Endothelial cell of umbilical vein (primary cell): ENCODE measurements around the gene MAPK11. TPM values are rescaled to one million over a fixed set of nuclear protein-coding genes. Genes with fewer than 3 reads are reported as not detected.

Experiments used
- BruUV-seq: library from RNA; stranded (reverse); fragments of 400-500 nt; replicated peaks from 2 replicates; lab custom pipeline; 2021; lab: Mats Ljungman, UMichigan
- CTCF ChIA-PET: fragments of 300-600, 350-600 bp; sonication (Branson Sonifier 250); formaldehyde crosslinking; loops from one replicate; lab custom pipeline; 2021; ENCODE audit warnings: antibody characterized with exemption, inconsistent platforms; lab: Charles Lee
- POLR2A ChIA-PET: fragments of 300-600, 350-600 bp; sonication (Branson Sonifier 250); formaldehyde crosslinking; loops from one replicate; lab custom pipeline; 2021; ENCODE audit warnings: antibody characterized with exemption, inconsistent platforms; lab: Charles Lee
- DNase-seq: peaks from one replicate; pipeline ENCODE4 v3.0.0-alpha.2; 2011; ENCODE audit warnings: low read depth, low spot score
- FAIRE-seq: peaks from 2 replicates; lab custom pipeline; 2011; peaks lifted over from hg19 to GRCh38; lab: Jason Lieb, UNC
- H2AFZ ChIP-seq: 2 replicates; pipeline ENCODE4 v1.6.0; 2012; ENCODE audit warnings: low read depth, low read length, control low read depth, inconsistent platforms
- H3K27ac ChIP-seq: 2 replicates; pipeline ENCODE4 v1.5.1; 2011; ENCODE audit warnings: low read depth, mild to moderate bottlenecking, control low read depth, low read length, moderate library complexity; ENCODE audit not compliant: insufficient read depth
- H3K27me3 ChIP-seq, 2 experiments: 2 replicates each; pipeline versions ENCODE4 v1.6.0 to v1.6.1; 2011; ENCODE audit warnings: low read length in 2 of 2, mixed read lengths in 1 of 2; ENCODE audit not compliant: control insufficient read depth in 2 of 2, insufficient read depth in 2 of 2
- H3K36me3 ChIP-seq, 2 experiments: 2 replicates in 1 of 2; 3 replicates in 1 of 2; pipeline ENCODE4 v1.5.1; 2011; ENCODE audit warnings: low read length in 2 of 2, mild to moderate bottlenecking in 1 of 2, moderate library complexity in 1 of 2; ENCODE audit not compliant: control insufficient read depth in 2 of 2, insufficient read depth in 2 of 2; ENCODE audit errors: extremely low read depth in 1 of 2
- H3K4me1 ChIP-seq: 3 replicates; pipeline ENCODE4 v1.5.1; 2011; ENCODE audit warnings: mild to moderate bottlenecking, low read length; ENCODE audit not compliant: control insufficient read depth, insufficient read depth; ENCODE audit errors: extremely low read depth
- H3K4me2 ChIP-seq: 2 replicates; pipeline ENCODE4 v1.6.1; 2011; ENCODE audit warnings: low read length, control low read depth, mixed read lengths; ENCODE audit not compliant: insufficient read depth
- H3K4me3 ChIP-seq, 3 experiments: fragments of 200-600 bp in 1 of 3; sonication (generic), shearing (Covaris generic) in 1 of 3; replicated peaks in 1 of 3; 2 replicates each; pipeline ENCODE4 v1.5.1; 2011 to 2016; ENCODE audit warnings: control low read depth in 3 of 3, low read length in 3 of 3, mild to moderate bottlenecking in 2 of 3, inconsistent platforms in 1 of 3, low read depth in 1 of 3, moderate library complexity in 1 of 3; ENCODE audit not compliant: insufficient read depth in 1 of 3
- H3K79me2 ChIP-seq: 2 replicates; pipeline ENCODE4 v1.6.0; 2012; ENCODE audit warnings: low read length, inconsistent platforms; ENCODE audit not compliant: control insufficient read depth, insufficient read depth
- H3K9ac ChIP-seq: replicated peaks from 2 replicates; pipeline ENCODE3; 2011; ENCODE audit warnings: low read length, control low read depth; ENCODE audit not compliant: insufficient read depth; ENCODE audit errors: extremely low read depth
- H3K9me1 ChIP-seq: replicated peaks from 3 replicates; pipeline ENCODE4 v1.6.0; 2011; ENCODE audit warnings: mild to moderate bottlenecking, low read length; ENCODE audit not compliant: control insufficient read depth, insufficient read depth; ENCODE audit errors: extremely low read depth
- H3K9me3 ChIP-seq: replicated peaks from 2 replicates; pipeline ENCODE4 v1.5.1; 2012; ENCODE audit warnings: low read length, inconsistent platforms; ENCODE audit not compliant: control insufficient read depth, insufficient read depth
- H4K20me1 ChIP-seq: replicated peaks from 2 replicates; pipeline ENCODE3; 2011; ENCODE audit warnings: mild to moderate bottlenecking, low read length; ENCODE audit not compliant: control insufficient read depth, insufficient read depth; ENCODE audit errors: extremely low read depth
- EZH2 ChIP-seq: IDR thresholded peaks from 2 replicates; pipeline ENCODE4 v1.6.1; 2012; ENCODE audit warnings: borderline replicate concordance, low read depth, mild to moderate bottlenecking, moderate library complexity, low read length, inconsistent platforms; ENCODE audit not compliant: severe bottlenecking
- FOS ChIP-seq: IDR thresholded peaks from 2 replicates; pipeline ENCODE4 v1.6.1; 2011; ENCODE audit warnings: mild to moderate bottlenecking, low read length, moderate library complexity, borderline replicate concordance; ENCODE audit not compliant: insufficient read depth
- GATA2 ChIP-seq: IDR thresholded peaks from 2 replicates; pipeline ENCODE4 v1.7.0; 2011; ENCODE audit warnings: low read depth, mild to moderate bottlenecking, moderate library complexity, mixed read lengths, low read length; ENCODE audit not compliant: insufficient read length, insufficient read depth
- JUN ChIP-seq: IDR thresholded peaks from 2 replicates; pipeline ENCODE4 v1.6.1; 2011; ENCODE audit warnings: borderline replicate concordance, low read depth; ENCODE audit not compliant: insufficient read length, insufficient read depth
- MYC ChIP-seq: IDR thresholded peaks from one replicate; pipeline ENCODE4 v1.6.1; 2011; ENCODE audit warnings: mild to moderate bottlenecking, low read depth, low read length
- POLR2A ChIP-seq: IDR thresholded peaks from 2 replicates; pipeline ENCODE4 v1.6.1; 2012; ENCODE audit warnings: low read depth, mild to moderate bottlenecking, control low read depth, low read length
- POLR2AphosphoS5 ChIP-seq: IDR thresholded peaks from 2 replicates; pipeline ENCODE4 v1.6.1; 2012; ENCODE audit warnings: low read depth, mild to moderate bottlenecking, control low read depth, low read length, moderate library complexity; ENCODE audit not compliant: insufficient read depth
- dilution Hi-C: fragments of 300-500 bp; cut with MboI; formaldehyde crosslinking; loops from one replicate; pipeline ENCODE4 v1.15.0; 2019; ENCODE audit warnings: low sequenced_read_pairs; ENCODE audit not compliant: extremely low pct_ligation_motif_present
- intact Hi-C: fragments of 100-400 bp; cut with micrococcal nuclease; formaldehyde crosslinking; loops from one replicate; pipeline ENCODE4 v1.10.0; 2022
- polyA plus RNA-seq, 4 experiments: library from polyadenylated mRNA; depleted of rRNA in 3 of 4; stranded (reverse) in 3 of 4; unstranded in 1 of 4; fragments of >200 nt; gene quantifications; 2 replicates each; pipeline versions ENCODE4 v1.2.1 to v1.2.3, GENCODE V29; 2011 to 2012; ENCODE audit warnings: missing spikeins in 1 of 4
- total RNA-seq: library from RNA; stranded (reverse); gene quantifications from 2 replicates; pipeline ENCODE4 v1.2.3, GENCODE V29; 2021
- TF ChIP-seq, protein P1 (sequence below), 2 donors: IDR thresholded peaks; 1 replicate in 1 of 2; 2 replicates in 1 of 2; pipeline ENCODE4 v1.5.1; 2011; ENCODE audit warnings: low read length in 2 of 2, mild to moderate bottlenecking in 2 of 2, moderate library complexity in 2 of 2, control low read depth in 1 of 2, inconsistent platforms in 1 of 2, low read depth in 1 of 2; ENCODE audit not compliant: insufficient read depth in 1 of 2; ENCODE audit errors: extremely low read depth in 1 of 2
- TF ChIP-seq, protein P2 (sequence below): IDR thresholded peaks from 2 replicates; pipeline ENCODE4 v1.6.1; 2011; ENCODE audit not compliant: insufficient read depth, insufficient read length

Gene MAPK11
- total and polyA plus RNA-seq, 2 donors (not counting 3 experiments of a cell fraction or from before 2014, with no cell fraction given), result 22.8 to 26.3 TPM

DNA sequence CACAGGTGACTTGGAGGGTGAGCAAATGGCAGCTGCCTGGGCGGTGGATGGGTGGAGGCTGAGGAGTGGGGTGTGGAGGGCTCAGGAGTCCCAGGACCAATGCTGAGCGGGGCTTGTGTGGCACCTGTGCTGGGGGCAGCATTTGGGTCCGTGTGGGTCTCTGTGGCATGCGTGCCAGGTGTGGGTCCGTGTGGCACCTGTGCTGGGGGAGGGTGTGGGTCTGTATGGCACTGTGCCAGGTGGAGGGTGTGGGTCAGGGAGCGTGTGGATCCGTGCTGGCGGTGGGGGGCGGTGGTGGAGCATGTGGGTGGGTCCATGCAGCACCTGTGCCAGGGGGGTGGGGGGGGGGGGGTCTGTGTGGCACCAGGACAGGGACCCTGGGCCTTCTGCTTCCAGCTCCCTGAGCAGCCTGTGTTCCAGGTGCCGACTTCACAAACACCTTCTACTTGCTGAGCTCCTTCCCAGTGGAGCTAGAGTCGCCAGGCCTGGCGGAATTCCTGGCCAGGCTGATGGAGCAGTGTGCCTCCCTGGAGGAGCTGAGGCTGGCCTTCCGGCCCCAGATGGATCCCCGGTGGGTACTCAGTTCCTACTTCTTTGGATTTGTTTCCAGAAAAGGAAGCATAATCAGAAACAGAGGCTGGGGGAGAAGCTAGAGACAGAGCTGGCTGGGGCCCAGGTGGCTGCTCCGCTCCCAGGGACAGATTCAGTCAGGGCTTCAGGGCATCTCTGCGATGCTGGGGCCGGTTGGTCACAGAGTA, 54.7 kb downstream of the MAPK11 start:
- H3K36me3 ChIP-seq, result peaks cover 26 to 55% of the 10 kb centered on the region in 2 experiments
- H3K4me1 ChIP-seq, result no peaks in the 10 kb centered on the region
- H3K79me2 ChIP-seq, result peaks cover 21% of the 10 kb centered on the region
- no peaks in the 10 kb centered on the region for H4K20me1 ChIP-seq
- no peak overlapping the region for H3K4me2 ChIP-seq
- no peak overlapping the region for H2AFZ ChIP-seq
- no peak overlapping the region for H3K9ac ChIP-seq
- no peak for DNase-seq
- no peak overlapping the region for H3K4me3 ChIP-seq
- H3K9me3 ChIP-seq, result no peaks in the 10 kb centered on the region
- no peak for FAIRE-seq
- ChIA-PET POLR2A (interaction anchor here (0.7 kb wide), 1 partner anchor 445 kb away, joined by 9 read pairs; no protein-coding TSS in a partner anchor), CTCF (interaction anchor here (2.1 kb wide), 1 partner anchor 8 kb away, joined by 5 read pairs; no protein-coding TSS in a partner anchor)
- H3K27ac ChIP-seq, result no peak overlapping the region
- no peak for TF ChIP-seq POLR2A
- TF ChIP-seq EZH2, result no peak
- no peak for TF ChIP-seq FOS
- TF ChIP-seq, protein P1, sequence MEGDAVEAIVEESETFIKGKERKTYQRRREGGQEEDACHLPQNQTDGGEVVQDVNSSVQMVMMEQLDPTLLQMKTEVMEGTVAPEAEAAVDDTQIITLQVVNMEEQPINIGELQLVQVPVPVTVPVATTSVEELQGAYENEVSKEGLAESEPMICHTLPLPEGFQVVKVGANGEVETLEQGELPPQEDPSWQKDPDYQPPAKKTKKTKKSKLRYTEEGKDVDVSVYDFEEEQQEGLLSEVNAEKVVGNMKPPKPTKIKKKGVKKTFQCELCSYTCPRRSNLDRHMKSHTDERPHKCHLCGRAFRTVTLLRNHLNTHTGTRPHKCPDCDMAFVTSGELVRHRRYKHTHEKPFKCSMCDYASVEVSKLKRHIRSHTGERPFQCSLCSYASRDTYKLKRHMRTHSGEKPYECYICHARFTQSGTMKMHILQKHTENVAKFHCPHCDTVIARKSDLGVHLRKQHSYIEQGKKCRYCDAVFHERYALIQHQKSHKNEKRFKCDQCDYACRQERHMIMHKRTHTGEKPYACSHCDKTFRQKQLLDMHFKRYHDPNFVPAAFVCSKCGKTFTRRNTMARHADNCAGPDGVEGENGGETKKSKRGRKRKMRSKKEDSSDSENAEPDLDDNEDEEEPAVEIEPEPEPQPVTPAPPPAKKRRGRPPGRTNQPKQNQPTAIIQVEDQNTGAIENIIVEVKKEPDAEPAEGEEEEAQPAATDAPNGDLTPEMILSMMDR (IDR thresholded peaks at IDR 0.05; ENCODE audit: extremely low read depth in 1 of 2, insufficient read depth in 1 of 2, low read depth in 1 of 2, low read length in 2 of 2), result no peak
- no peak for TF ChIP-seq GATA2
- no peak for TF ChIP-seq JUN
- no peak for TF ChIP-seq POLR2AphosphoS5
- TF ChIP-seq, protein P2, sequence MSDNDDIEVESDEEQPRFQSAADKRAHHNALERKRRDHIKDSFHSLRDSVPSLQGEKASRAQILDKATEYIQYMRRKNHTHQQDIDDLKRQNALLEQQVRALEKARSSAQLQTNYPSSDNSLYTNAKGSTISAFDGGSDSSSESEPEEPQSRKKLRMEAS, result no peak
- no peak for TF ChIP-seq MYC
- BruUV-seq, result no TSS peak
- H3K27me3 ChIP-seq, result no peaks in the 10 kb centered on the region
- dilution Hi-C loops (no loop called here), intact Hi-C loops (no loop called here)
- no peaks in the 10 kb centered on the region for H3K9me1 ChIP-seq

Other genes starting within 250 kb of the MAPK11 start
- gene TTLL8, start 212.1 kb downstream of the MAPK11 start, total RNA-seq, result not detected in 2 replicates
- gene TTLL8, start 212.1 kb downstream of the MAPK11 start, polyA plus RNA-seq, result not detected in 2 replicates
- gene MLC1, start 185.0 kb downstream of the MAPK11 start, total RNA-seq, result not detected in 2 replicates
- not detected in 2 replicates for gene MLC1, start 185.0 kb downstream of the MAPK11 start, polyA plus RNA-seq
- 35.4 and 37.6 TPM in 2 replicates for gene MOV10L1, start 180.4 kb downstream of the MAPK11 start, total RNA-seq
- gene MOV10L1, start 180.4 kb downstream of the MAPK11 start, polyA plus RNA-seq, result 27.6 and 32.0 TPM in 2 replicates
- gene PANX2, start 99.6 kb downstream of the MAPK11 start, total RNA-seq, result 5.1 and 5.2 TPM in 2 replicates
- 2.5 and 3.1 TPM in 2 replicates for gene PANX2, start 99.6 kb downstream of the MAPK11 start, polyA plus RNA-seq
- gene TRABD, start 84.5 kb downstream of the MAPK11 start, total RNA-seq, result 46.8 and 48.9 TPM in 2 replicates
- 48.4 and 58.2 TPM in 2 replicates for gene TRABD, start 84.5 kb downstream of the MAPK11 start, polyA plus RNA-seq
- gene SELENOO, start 69.4 kb downstream of the MAPK11 start, total RNA-seq, result 24.1 and 28.0 TPM in 2 replicates
- 37.5 and 45.8 TPM in 2 replicates for gene SELENOO, start 69.4 kb downstream of the MAPK11 start, polyA plus RNA-seq
- gene TUBGCP6, start 25.4 kb downstream of the MAPK11 start, total RNA-seq, result 41.5 and 45.3 TPM in 2 replicates
- 33.1 and 42.7 TPM in 2 replicates for gene TUBGCP6, start 25.4 kb downstream of the MAPK11 start, polyA plus RNA-seq
- 42.4 and 47.0 TPM in 2 replicates for gene HDAC10, start 19.1 kb downstream of the MAPK11 start, total RNA-seq
- gene HDAC10, start 19.1 kb downstream of the MAPK11 start, polyA plus RNA-seq, result 32.6 and 38.3 TPM in 2 replicates
- gene MAPK12, start 8.7 kb downstream of the MAPK11 start, total RNA-seq, result 67.9 and 72.3 TPM in 2 replicates
- gene MAPK12, start 8.7 kb downstream of the MAPK11 start, polyA plus RNA-seq, result 86.8 and 90.2 TPM in 2 replicates
- gene PLXNB2, start 37.3 kb upstream of the MAPK11 start, total RNA-seq, result 134 and 139 TPM in 2 replicates
- 82.3 and 113 TPM in 2 replicates for gene PLXNB2, start 37.3 kb upstream of the MAPK11 start, polyA plus RNA-seq
- gene DENND6B, start 56.6 kb upstream of the MAPK11 start, total RNA-seq, result 2.9 and 5.9 TPM in 2 replicates
- 4.1 and 6.5 TPM in 2 replicates for gene DENND6B, start 56.6 kb upstream of the MAPK11 start, polyA plus RNA-seq
- 46.4 and 54.6 TPM in 2 replicates for gene PPP6R2, start 72.9 kb upstream of the MAPK11 start, total RNA-seq
- gene PPP6R2, start 72.9 kb upstream of the MAPK11 start, polyA plus RNA-seq, result 38.6 and 41.2 TPM in 2 replicates
- 67.2 and 68.6 TPM in 2 replicates for gene SBF1, start 204.7 kb upstream of the MAPK11 start, total RNA-seq
- 36.3 and 40.0 TPM in 2 replicates for gene SBF1, start 204.7 kb upstream of the MAPK11 start, polyA plus RNA-seq
- 0.69 and 1.5 TPM in 2 replicates for gene ADM2, start 211.2 kb upstream of the MAPK11 start, total RNA-seq
- 0.28 and 0.43 TPM in 2 replicates for gene ADM2, start 211.2 kb upstream of the MAPK11 start, polyA plus RNA-seq
- not detected in 2 replicates for gene MIOX, start 216.5 kb upstream of the MAPK11 start, total RNA-seq
- gene MIOX, start 216.5 kb upstream of the MAPK11 start, polyA plus RNA-seq, result not detected in 2 replicates
- 89.7 and 94.8 TPM in 2 replicates for gene LMF2, start 237.3 kb upstream of the MAPK11 start, total RNA-seq
- gene LMF2, start 237.3 kb upstream of the MAPK11 start, polyA plus RNA-seq, result 112 and 190 TPM in 2 replicates
- gene NCAPH2, start 237.8 kb upstream of the MAPK11 start, total RNA-seq, result 42.4 and 43.1 TPM in 2 replicates
- gene NCAPH2, start 237.8 kb upstream of the MAPK11 start, polyA plus RNA-seq, result 34.8 and 43.2 TPM in 2 replicates